GM20000 (cell line): ENCODE results near the gene MAP3K15.

Experiments
- DNase-seq: peaks from one replicate; pipeline ENCODE4 v3.0.0; 2012; ENCODE audit warnings: low spot score
- CTCF ChIP-seq: IDR thresholded peaks from 2 replicates; pipeline ENCODE4 v1.5.1; 2012; ENCODE audit warnings: mild to moderate bottlenecking, control low read depth; ENCODE audit errors: extremely low read depth, missing control alignments

Gene MAP3K15

GRCh38 chrX:19350941-19351384, 164.3 kb downstream of the MAP3K15 start:
- peak; percentile 55 for DNase-seq
- TF ChIP-seq CTCF, result no peak

GRCh38 chrX:19349264-19349663, 166.0 kb downstream of the MAP3K15 start:
- DNase-seq, result no peak
- no peak for TF ChIP-seq CTCF

- no peak for TF ChIP-seq CTCF
These were observed 167.4 kb downstream of the MAP3K15 start for GRCh38 chrX:19347916-19348315.

GRCh38 chrX:19344661-19345060, 170.6 kb downstream of the MAP3K15 start:
- no peak for DNase-seq
- TF ChIP-seq CTCF, result no peak

More at GRCh38 chrX:19347916-19348315, 167.4 kb downstream of the MAP3K15 start:
- no peak for DNase-seq

GRCh38 chrX:19343535-19344408, 171.5 kb downstream of the MAP3K15 start, which contains the start of gene PDHA1:
Gene PDHA1 (plus strand): TSS chrX:19343927. CDS start chrX:19344038, 111 bp downstream.
- TF ChIP-seq CTCF, result no peak
- DNase-seq, result peak; percentile 89

- TF ChIP-seq CTCF, result no peak
- DNase-seq, result no peak
These were observed 172.2 kb downstream of the MAP3K15 start for GRCh38 chrX:19343085-19343534.

- no peak for DNase-seq
- no peak for TF ChIP-seq CTCF
These were observed 172.9 kb downstream of the MAP3K15 start for GRCh38 chrX:19342331-19342906.
